ENCODE measurements around the gene CPA3. TPM values are rescaled to one million over a fixed set of nuclear protein-coding genes. Genes with fewer than 3 reads are reported as not detected.

The CPA3 gene, protein sequence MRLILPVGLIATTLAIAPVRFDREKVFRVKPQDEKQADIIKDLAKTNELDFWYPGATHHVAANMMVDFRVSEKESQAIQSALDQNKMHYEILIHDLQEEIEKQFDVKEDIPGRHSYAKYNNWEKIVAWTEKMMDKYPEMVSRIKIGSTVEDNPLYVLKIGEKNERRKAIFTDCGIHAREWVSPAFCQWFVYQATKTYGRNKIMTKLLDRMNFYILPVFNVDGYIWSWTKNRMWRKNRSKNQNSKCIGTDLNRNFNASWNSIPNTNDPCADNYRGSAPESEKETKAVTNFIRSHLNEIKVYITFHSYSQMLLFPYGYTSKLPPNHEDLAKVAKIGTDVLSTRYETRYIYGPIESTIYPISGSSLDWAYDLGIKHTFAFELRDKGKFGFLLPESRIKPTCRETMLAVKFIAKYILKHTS
- polyA plus RNA-seq = 0.52 TPM
- long read RNA-seq, donor 1 = 0 reads
- long read RNA-seq, donor 2 = 0 reads
- long read RNA-seq, donor 3 = 0 reads
- long read RNA-seq, donor 4, partial matches to known transcripts = 0 of 1 reads
- long read RNA-seq, donor 4, other reads (novel, unspliced or antisense) = 0 of 1 reads
- long read RNA-seq, donor 5 = 0 reads
- long read RNA-seq, donor 6 = 0 reads
- long read RNA-seq, donor 7 = 0 reads
- long read RNA-seq, donor 8 = 0 reads
- long read RNA-seq, donor 9, partial matches to known transcripts = 0 of 2 reads
- long read RNA-seq, donor 9, other reads (novel, unspliced or antisense) = 0 of 2 reads
- long read RNA-seq, donor 10 = 0 reads
- long read RNA-seq, donor 11, partial matches to known transcripts = 0 of 1 reads
- long read RNA-seq, donor 11, other reads (novel, unspliced or antisense) = 0 of 1 reads

- Histone ChIP-seq H3K4me3 (ENCODE audit: low read length) (no peak within 1 kb of the TSS), H3K27me3 (ENCODE audit: control insufficient read depth, insufficient read depth, low read length) (peaks cover 4% of the 10 kb centered on the region), H3K36me3 (ENCODE audit: control insufficient read depth, insufficient read depth, low read length) (no peaks in the 10 kb centered on the region), H3K27ac (ENCODE audit: low read length) (no peak within 1 kb of the TSS), H3K4me1 (ENCODE audit: control insufficient read depth, insufficient read depth, low read length) (no peaks in the 10 kb centered on the region), H3K9me3 (ENCODE audit: control insufficient read depth, low read depth, low read length) (no peaks in the 10 kb centered on the region)
- DNase-seq = no peak
- WGBS (ENCODE audit: insufficient coverage, low lambda C conversion rate) = no CpG with 5 or more reads among the region's 1 CpG
Observed at GRCh38 chr3:148865049-148865448, at the start of gene CPA3. TSS of gene CPA3 (plus strand) at chr3:148865296. CDS start at chr3:148865308, 12 bp downstream.

- Histone ChIP-seq H3K27me3 (ENCODE audit: control insufficient read depth, insufficient read depth, low read length) (no peaks in the 10 kb centered on the region), H3K27ac (ENCODE audit: low read length) (no peak overlapping the region), H3K4me1 (ENCODE audit: control insufficient read depth, insufficient read depth, low read length) (no peaks in the 10 kb centered on the region), H3K9me3 (ENCODE audit: control insufficient read depth, low read depth, low read length) (no peaks in the 10 kb centered on the region), H3K36me3 (ENCODE audit: control insufficient read depth, insufficient read depth, low read length) (no peaks in the 10 kb centered on the region), H3K4me3 (ENCODE audit: low read length) (no peak overlapping the region)
- 100% methylated on average over 2 of the region's 11 CpGs for WGBS (ENCODE audit: insufficient coverage, low lambda C conversion rate)
- no peak for DNase-seq
Observed at GRCh38 chr3:148815316-148816110, 49.6 kb upstream of the CPA3 start.

DNA sequence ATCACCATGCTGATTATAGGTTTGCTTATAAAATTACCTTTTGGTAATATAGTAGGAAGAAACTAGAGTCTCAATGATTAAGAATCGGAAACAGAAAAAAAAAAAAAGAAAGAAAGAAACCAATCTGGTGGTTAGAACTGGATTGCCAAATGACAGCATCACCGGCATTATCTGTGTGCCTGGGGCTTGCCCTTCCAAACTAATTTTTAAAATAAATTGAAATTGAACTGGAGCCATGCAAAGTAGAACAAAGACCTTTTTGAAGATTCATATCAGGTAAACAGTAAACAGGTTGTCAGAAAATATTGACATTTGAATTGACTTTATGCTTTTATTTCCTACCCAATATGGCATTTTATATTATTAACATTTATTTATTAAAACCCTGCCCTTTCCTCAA is 48.7 kb upstream of the CPA3 start:
- Histone ChIP-seq H3K27me3 (ENCODE audit: control insufficient read depth, insufficient read depth, low read length) (no peaks in the 10 kb centered on the region), H3K9me3 (ENCODE audit: control insufficient read depth, low read depth, low read length) (no peaks in the 10 kb centered on the region), H3K4me3 (ENCODE audit: low read length) (no peak overlapping the region), H3K4me1 (ENCODE audit: control insufficient read depth, insufficient read depth, low read length) (no peaks in the 10 kb centered on the region), H3K36me3 (ENCODE audit: control insufficient read depth, insufficient read depth, low read length) (no peaks in the 10 kb centered on the region), H3K27ac (ENCODE audit: low read length) (no peak overlapping the region)
- 100% methylated on average over 1 of the region's 2 CpGs for WGBS (ENCODE audit: insufficient coverage, low lambda C conversion rate)
- DNase-seq = no peak

- Histone ChIP-seq H3K27me3 (ENCODE audit: control insufficient read depth, insufficient read depth, low read length) (no peaks in the 10 kb centered on the region), H3K4me3 (ENCODE audit: low read length) (no peak overlapping the region), H3K9me3 (ENCODE audit: control insufficient read depth, low read depth, low read length) (no peaks in the 10 kb centered on the region), H3K36me3 (ENCODE audit: control insufficient read depth, insufficient read depth, low read length) (no peaks in the 10 kb centered on the region), H3K27ac (ENCODE audit: low read length) (no peak overlapping the region), H3K4me1 (ENCODE audit: control insufficient read depth, insufficient read depth, low read length) (no peaks in the 10 kb centered on the region)
- WGBS (ENCODE audit: insufficient coverage, low lambda C conversion rate) = 80% methylated on average over 1 of the region's 3 CpGs
- DNase-seq = no peak
Observed at GRCh38 chr3:148816981-148817525, 48.0 kb upstream of the CPA3 start.

- Histone ChIP-seq H3K27me3 (ENCODE audit: control insufficient read depth, insufficient read depth, low read length) (no peaks in the 10 kb centered on the region), H3K4me3 (ENCODE audit: low read length) (no peak overlapping the region), H3K4me1 (ENCODE audit: control insufficient read depth, insufficient read depth, low read length) (no peaks in the 10 kb centered on the region), H3K27ac (ENCODE audit: low read length) (no peak overlapping the region), H3K36me3 (ENCODE audit: control insufficient read depth, insufficient read depth, low read length) (no peaks in the 10 kb centered on the region), H3K9me3 (ENCODE audit: control insufficient read depth, low read depth, low read length) (no peaks in the 10 kb centered on the region)
- 39% methylated on average over 2 of the region's 7 CpGs for WGBS (ENCODE audit: insufficient coverage, low lambda C conversion rate)
- no peak for DNase-seq
Observed at GRCh38 chr3:148820361-148821245, 44.5 kb upstream of the CPA3 start.

DNA sequence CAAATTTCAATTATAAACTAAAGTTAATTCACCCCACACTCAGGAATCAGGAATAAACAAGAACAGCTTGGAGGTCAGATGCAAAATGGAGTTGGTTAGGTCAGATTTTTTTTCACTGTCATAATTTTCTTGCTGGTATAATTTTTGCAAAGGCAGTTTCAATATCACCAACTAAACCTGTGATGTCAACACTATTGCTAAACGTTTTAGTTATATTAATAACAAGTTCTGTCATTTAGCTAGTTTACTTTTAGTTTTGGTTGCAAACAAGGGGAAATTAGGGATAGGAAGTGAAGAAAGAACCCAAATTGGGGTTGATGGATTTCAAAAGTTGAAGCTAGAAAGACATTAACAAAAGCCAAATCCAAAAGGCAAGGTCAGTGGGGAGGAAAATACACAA is 42.1 kb upstream of the CPA3 start:
- H3K27ac ChIP-seq (ENCODE audit: low read length) = no peak overlapping the region
- 80% methylated on average over 1 of the region's 1 CpG for WGBS (ENCODE audit: insufficient coverage, low lambda C conversion rate)

DNA sequence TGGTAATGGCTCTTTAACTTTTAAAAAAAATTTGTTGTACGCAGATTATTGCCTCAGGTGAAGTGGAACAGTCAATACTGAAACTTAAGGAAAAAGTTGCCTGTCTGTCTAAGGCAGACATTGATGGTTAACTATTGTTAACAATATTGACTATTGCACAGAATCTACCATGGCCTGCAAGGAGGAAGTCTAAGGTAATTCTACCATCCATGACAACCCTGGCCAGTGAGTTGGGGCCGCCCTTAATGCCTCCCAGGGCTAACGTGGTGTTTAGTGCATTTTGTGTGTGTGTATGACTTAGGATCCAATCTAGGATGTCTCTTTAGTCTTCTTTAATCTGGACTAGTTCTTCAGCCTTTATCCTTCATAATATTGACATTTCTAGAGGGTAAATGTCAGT is 39.6 kb upstream of the CPA3 start:
- H3K4me3 ChIP-seq (ENCODE audit: low read length) = no peak overlapping the region
- H3K27ac ChIP-seq (ENCODE audit: low read length) = no peak overlapping the region
- no peaks in the 10 kb centered on the region for H3K36me3 ChIP-seq (ENCODE audit: control insufficient read depth, insufficient read depth, low read length)
- H3K9me3 ChIP-seq (ENCODE audit: control insufficient read depth, low read depth, low read length) = no peaks in the 10 kb centered on the region
- no peak for DNase-seq
- no CpG with 5 or more reads among the region's 3 CpGs for WGBS (ENCODE audit: insufficient coverage, low lambda C conversion rate)
- no peaks in the 10 kb centered on the region for H3K4me1 ChIP-seq (ENCODE audit: control insufficient read depth, insufficient read depth, low read length)
- H3K27me3 ChIP-seq (ENCODE audit: control insufficient read depth, insufficient read depth, low read length) = no peaks in the 10 kb centered on the region

More for the DNA sequence above, 42.1 kb upstream of the CPA3 start:
- no peaks in the 10 kb centered on the region for H3K4me1 ChIP-seq (ENCODE audit: control insufficient read depth, insufficient read depth, low read length)
- DNase-seq = no peak
- no peaks in the 10 kb centered on the region for H3K36me3 ChIP-seq (ENCODE audit: control insufficient read depth, insufficient read depth, low read length)
- H3K9me3 ChIP-seq (ENCODE audit: control insufficient read depth, low read depth, low read length) = no peaks in the 10 kb centered on the region
- H3K27me3 ChIP-seq (ENCODE audit: control insufficient read depth, insufficient read depth, low read length) = no peaks in the 10 kb centered on the region
- H3K4me3 ChIP-seq (ENCODE audit: low read length) = no peak overlapping the region

- no peaks in the 10 kb centered on the region for H3K9me3 ChIP-seq (ENCODE audit: control insufficient read depth, low read depth, low read length)
- no peak for DNase-seq
- no peaks in the 10 kb centered on the region for H3K4me1 ChIP-seq (ENCODE audit: control insufficient read depth, insufficient read depth, low read length)
- H3K27ac ChIP-seq (ENCODE audit: low read length) = no peak within 1 kb of the TSS
- no peak within 1 kb of the TSS for H3K4me3 ChIP-seq (ENCODE audit: low read length)
- H3K27me3 ChIP-seq (ENCODE audit: control insufficient read depth, insufficient read depth, low read length) = no peaks in the 10 kb centered on the region
- H3K36me3 ChIP-seq (ENCODE audit: control insufficient read depth, insufficient read depth, low read length) = no peaks in the 10 kb centered on the region
Observed at GRCh38 chr3:148827585-148827984, 37.5 kb upstream of the CPA3 start, which contains the start of gene CPB1. TSS of gene CPB1 (plus strand) at chr3:148827811. CDS start at chr3:148827824, 13 bp downstream.

DNA sequence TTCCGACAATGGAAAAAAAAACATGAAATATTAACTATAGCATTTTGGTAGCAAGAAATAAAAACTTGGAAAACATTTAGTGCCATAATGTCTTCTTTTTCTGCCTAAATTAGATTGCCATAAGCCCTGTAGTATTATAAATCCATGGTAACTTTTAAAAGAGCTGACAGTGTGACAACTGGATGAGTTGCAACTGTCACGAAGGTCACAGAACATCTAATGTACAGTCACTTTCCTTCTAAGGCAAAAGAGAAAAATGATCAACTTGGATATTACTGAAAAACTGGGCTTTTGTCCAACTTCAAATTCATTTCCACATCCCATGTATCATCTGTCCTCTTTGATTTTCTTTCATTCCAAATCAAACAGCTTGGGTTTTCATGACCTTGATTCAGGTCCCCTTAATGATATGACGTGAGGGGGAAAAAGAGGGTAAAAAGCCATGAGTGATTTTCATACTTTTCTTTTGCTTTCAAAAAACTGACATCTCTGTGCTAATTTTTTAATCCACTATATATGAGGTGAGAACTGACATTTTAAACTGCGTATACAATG is 36.9 kb upstream of the CPA3 start:
- Histone ChIP-seq H3K9me3 (ENCODE audit: control insufficient read depth, low read depth, low read length) (no peaks in the 10 kb centered on the region), H3K36me3 (ENCODE audit: control insufficient read depth, insufficient read depth, low read length) (no peaks in the 10 kb centered on the region), H3K4me1 (ENCODE audit: control insufficient read depth, insufficient read depth, low read length) (no peaks in the 10 kb centered on the region), H3K27ac (ENCODE audit: low read length) (no peak overlapping the region), H3K4me3 (ENCODE audit: low read length) (no peak overlapping the region), H3K27me3 (ENCODE audit: control insufficient read depth, insufficient read depth, low read length) (no peaks in the 10 kb centered on the region)
- 94% methylated on average over 3 of the region's 4 CpGs for WGBS (ENCODE audit: insufficient coverage, low lambda C conversion rate)
- DNase-seq = no peak

Measured in large intestine (tissue), 12 donors.